Measurements from ENCODE around the gene TPSAB1.

Gene TPSAB1

DNA sequence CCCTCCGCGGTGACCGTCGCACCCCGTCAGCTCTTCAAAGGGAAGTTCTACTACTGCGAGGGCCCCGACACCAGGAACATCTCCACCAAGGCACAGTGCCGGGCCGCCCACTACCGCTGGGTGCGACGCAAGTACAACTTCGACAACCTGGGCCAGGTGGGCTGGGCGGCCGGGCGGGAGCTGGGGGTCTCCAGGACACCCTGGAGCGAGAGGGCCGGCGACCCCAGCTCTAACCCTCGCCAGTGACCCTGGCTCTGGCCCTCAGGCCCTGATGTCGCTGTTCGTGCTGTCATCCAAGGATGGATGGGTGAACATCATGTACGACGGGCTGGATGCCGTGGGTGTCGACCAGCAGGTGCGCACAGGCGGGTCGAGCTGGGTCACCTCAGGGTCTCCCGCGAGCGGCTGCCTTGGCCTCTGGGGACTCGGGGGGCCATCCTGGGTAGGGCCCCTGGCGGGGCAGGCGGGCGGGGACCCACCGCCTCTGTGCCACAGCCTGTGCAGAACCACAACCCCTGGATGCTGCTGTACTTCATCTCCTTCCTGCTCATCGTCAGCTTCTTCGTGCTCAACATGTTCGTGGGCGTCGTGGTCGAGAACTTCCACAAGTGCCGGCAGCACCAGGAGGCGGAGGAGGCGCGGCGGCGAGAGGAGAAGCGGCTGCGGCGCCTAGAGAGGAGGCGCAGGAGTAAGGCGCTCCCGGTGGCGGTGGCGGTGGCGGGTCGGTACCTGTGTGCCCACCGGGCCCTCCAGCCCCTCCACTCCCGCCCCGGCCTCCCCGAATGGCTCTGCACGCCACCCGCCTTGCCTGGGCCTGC is 28.8 kb upstream of the TPSAB1 start:
- no peak for DNase-seq

- DNase-seq: no peak
Observed at GRCh38 chr16:1212616-1213194, 27.8 kb upstream of the TPSAB1 start.

DNA sequence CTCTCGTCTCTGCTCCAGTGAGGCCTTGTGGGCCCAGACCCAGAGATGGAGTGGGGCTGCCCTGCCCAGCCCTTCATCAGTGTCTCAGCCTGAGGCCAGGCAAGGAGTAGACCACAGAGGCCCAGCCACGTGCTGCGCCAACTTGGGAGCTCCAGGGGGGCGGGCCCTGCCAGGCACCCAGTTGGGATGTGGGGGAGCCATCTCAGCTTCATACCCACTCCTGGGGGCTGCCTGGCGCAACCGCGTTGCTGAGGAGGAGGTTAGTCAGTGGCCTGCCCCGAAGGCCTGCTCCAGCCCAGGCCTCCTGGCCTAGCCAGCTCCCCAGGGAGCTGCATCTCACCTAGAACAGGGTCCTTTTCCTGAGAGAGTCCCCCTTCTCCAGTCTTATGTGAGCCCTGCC is 27.3 kb upstream of the TPSAB1 start:
- DNase-seq: no peak

DNA sequence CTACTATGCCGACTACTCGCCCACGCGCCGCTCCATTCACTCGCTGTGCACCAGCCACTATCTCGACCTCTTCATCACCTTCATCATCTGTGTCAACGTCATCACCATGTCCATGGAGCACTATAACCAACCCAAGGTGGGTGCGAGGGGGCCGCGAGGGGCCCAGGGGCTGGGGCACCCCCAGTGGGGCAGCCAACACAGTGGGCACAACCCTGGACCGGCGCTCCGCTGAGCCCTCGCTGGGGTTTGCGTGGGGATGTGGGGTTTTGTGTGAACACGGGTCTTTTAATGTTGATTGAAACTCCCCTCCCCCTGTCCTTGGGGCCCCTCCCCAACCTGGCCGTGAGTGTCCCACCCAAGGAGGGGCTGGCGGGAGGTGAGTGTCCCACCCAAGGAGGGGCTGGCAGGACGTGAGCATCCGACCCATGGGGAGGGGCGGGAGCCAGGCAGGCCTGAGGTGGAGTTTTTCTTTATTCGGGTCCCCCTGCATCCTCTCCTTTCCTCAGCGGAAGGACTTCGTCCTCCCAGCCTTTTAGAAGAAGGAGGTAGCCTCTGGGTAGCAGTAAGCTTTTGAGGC is 26.6 kb upstream of the TPSAB1 start:
- DNase-seq: no peak

GRCh38 chr16:1214719-1215118 is 25.8 kb upstream of the TPSAB1 start:
- DNase-seq: no peak

GRCh38 chr16:1215574-1216295 is 24.8 kb upstream of the TPSAB1 start:
- DNase-seq: no peak

GRCh38 chr16:1216296-1216619 is 24.2 kb upstream of the TPSAB1 start:
- DNase-seq: no peak

- no peak for DNase-seq
Observed at GRCh38 chr16:1216681-1217400, 23.7 kb upstream of the TPSAB1 start.

DNA sequence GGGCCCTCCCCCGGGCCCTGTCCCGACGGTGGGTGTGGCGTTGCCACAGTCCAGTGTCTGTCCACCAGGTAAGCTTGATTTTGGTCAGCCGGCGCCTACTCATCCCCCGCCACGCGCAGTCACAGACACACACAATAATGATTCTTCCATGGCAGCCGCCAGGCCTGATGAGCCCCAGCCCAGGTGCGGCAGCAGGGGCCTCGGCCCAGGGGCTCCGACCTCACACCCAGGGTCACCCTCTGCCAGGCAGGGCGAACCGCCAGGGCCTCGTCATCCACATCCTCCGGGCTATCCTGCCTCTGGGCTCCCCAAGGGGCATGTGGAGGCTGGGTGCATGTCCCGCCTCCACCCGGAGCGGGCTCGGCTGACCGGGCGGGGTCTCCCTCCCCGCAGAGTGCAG is 23.0 kb upstream of the TPSAB1 start:
- DNase-seq: no peak

DNA sequence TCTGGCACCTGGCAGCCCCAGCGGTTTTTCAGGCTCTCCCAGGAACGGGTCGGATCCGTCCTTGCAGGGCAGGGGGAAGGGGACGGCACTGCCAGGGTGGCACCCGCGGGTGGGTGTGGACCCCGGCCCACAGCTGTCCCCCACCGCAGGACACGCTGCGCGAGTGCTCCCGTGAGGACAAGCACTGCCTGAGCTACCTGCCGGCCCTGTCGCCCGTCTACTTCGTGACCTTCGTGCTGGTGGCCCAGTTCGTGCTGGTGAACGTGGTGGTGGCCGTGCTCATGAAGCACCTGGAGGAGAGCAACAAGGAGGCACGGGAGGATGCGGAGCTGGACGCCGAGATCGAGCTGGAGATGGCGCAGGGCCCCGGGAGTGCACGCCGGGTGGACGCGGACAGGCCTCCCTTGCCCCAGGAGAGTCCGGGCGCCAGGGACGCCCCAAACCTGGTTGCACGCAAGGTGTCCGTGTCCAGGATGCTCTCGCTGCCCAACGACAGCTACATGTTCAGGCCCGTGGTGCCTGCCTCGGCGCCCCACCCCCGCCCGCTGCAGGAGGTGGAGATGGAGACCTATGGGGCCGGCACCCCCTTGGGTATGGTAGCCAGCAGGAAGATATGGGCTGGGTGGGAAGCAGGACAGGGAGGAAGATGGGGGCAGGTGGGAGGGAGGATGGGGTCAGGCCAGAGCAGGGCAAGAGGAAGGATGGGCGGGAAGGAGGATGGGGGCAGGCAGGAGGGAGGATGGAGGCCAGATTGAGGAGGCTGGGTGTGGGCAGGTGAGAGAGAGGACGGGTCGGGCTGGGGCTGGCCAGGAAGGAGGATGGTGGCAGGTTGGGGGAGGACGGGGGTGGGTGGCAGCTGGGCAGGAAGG is 22.2 kb upstream of the TPSAB1 start:
- no peak for DNase-seq

DNA sequence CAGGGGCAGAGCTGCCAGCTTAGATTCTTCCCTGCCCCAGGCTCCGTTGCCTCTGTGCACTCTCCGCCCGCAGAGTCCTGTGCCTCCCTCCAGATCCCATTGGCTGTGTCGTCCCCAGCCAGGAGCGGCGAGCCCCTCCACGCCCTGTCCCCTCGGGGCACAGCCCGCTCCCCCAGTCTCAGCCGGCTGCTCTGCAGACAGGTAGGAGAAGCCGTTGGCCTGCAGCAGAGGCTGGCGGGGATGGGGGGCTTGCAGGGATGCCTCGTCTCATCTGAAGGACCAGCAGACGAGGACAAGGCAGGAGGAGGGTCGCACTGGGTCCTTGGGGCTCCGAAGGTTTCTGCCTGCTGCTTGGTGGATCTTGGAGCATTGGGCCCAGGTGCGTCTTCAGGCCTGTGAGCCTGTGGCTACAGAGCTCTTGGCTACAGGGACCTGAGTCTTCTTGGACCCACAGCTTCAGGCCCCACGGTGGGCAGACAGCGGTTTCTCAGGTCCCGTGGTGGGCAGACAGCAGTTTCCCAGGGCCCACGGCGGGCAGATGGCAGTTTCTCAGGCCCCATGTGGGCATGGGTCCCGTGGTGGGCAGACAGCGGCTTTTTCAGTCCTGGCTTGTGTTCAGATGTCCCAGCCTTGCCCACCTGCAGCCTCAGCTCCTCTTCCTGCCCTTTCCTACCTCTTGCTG is 21.4 kb upstream of the TPSAB1 start:
- no peak for DNase-seq

- no peak for DNase-seq
Observed at GRCh38 chr16:1220098-1220728, 20.3 kb upstream of the TPSAB1 start.

DNA sequence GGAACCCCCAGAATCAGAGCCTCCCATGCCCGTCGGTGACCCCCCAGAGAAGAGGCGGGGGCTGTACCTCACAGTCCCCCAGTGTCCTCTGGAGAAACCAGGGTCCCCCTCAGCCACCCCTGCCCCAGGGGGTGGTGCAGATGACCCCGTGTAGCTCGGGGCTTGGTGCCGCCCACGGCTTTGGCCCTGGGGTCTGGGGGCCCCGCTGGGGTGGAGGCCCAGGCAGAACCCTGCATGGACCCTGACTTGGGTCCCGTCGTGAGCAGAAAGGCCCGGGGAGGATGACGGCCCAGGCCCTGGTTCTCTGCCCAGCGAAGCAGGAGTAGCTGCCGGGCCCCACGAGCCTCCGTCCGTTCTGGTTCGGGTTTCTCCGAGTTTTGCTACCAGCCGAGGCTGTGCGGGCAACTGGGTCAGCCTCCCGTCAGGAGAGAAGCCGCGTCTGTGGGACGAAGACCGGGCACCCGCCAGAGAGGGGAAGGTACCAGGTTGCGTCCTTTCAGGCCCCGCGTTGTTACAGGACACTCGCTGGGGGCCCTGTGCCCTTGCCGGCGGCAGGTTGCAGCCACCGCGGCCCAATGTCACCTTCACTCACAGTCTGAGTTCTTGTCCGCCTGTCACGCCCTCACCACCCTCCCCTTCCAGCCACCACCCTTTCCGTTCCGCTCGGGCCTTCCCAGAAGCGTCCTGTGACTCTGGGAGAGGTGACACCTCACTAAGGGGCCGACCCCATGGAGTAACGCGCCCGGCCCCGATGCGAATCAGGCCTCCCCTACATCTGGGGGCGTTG is 19.5 kb upstream of the TPSAB1 start:
- DNase-seq: no peak

GRCh38 chr16:1221628-1222552 is 18.6 kb upstream of the TPSAB1 start:
- DNase-seq: no peak

GRCh38 chr16:1222553-1223354 is 17.8 kb upstream of the TPSAB1 start:
- no peak for DNase-seq

DNA sequence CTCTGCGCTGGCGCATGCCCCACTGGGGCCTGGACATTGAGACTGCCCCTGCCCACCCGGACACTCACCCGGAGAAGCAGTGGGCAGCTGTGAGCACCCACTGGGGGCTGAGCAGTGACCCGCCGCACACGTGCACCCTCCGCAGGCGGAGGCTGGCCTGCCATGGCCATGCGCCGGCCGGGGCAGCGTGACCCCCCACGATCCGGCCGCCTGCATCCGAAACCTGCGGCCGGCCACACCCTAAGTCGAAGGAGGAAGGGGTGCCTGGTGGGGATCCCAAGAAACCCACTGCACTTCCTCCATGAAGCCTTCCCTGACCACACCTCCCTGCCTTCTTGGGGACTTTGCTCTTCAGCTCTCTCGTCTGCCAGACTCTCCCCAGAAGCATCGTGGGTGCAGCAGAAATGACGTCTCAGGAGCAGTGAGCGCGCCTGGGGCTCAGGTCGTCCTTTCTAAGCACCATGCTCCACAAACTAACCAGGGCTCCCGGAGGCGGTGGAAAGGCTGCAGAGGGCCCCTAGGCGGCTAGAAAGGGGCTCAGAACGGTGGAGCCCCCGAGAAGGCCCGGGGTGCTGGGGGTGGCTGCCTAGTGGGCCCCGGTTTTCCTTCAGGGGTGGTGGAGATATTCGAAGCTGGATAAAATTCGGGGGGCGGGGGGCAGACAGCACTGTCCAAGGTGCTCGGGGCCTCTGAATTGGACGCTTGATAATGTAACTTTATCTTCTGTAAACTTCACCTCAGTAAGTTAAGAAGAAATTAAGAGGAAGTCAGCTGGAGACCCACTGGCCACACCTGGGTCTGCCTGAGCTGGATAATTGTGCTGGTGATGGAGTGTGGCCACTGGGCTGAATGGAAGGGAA is 16.9 kb upstream of the TPSAB1 start:
- no peak for DNase-seq

GRCh38 chr16:1224558-1224957 is 15.9 kb upstream of the TPSAB1 start:
- DNase-seq: no peak

Measured in OCI-M1 (cell line).